CD4-positive, alpha-beta T cell treated with Interleukin-21 for 1 hour (primary cell): Measurements from ENCODE around the gene FLNC.
A peak's percentile ranks its signal among the peaks of the same experiment; 100 is the strongest.

Experiments used
- DNase-seq: peaks from one replicate; pipeline ENCODE4 v3.0.0-alpha.2; 2020

The FLNC gene

DNA sequence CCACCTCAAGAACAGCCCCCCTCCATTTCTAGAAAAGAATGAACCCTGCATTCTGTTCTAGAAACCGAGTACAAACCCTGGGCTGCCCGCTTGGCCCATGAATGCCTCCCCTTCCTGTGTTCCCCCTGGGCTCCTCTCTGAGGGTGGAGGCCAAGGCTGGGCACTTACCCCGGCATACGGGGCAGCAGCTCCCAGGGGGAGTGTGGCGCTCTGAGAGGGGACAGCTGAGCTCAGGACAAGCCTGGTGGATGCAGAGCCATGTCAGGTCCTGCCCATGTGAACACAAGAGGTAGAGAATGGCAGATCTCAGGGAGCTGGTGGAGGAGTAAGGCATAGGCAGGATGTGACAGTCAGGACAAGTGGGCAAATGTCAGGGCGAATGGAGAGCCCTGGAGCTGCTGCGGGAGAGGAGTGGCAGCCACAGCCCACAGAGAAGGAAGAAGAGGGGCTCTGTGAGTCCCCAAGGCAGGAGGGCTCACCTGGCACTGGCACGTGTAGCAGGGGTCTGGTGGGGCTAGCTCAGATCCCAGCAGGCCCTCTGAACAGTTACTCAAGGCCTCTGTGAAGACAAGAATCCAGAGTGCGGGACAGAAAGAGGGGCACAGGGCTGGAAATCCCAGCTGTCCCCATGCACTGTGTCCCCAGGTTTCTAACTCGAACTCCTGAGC is 51.4 kb downstream of the FLNC start:
- no peak for DNase-seq

DNA sequence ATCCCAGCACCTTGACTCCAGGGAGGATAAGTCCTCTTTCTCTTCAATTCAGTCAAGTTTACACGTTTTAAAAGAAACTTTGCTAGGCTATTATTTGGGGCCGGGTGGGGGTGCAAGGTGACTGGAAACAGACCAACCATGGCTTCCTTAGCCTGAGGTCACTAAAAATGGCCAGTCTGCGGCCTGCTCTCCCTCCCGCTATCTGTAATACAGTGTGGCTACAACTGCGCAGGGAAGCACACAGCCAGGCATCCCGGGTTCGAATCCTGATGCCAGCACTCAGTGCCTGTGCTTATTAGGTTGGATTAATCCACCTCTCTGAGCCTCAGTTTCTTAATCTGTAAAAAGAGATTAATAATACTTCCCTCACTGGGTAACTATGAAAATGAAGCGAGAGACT is 51.9 kb downstream of the FLNC start:
- no peak for DNase-seq

DNA sequence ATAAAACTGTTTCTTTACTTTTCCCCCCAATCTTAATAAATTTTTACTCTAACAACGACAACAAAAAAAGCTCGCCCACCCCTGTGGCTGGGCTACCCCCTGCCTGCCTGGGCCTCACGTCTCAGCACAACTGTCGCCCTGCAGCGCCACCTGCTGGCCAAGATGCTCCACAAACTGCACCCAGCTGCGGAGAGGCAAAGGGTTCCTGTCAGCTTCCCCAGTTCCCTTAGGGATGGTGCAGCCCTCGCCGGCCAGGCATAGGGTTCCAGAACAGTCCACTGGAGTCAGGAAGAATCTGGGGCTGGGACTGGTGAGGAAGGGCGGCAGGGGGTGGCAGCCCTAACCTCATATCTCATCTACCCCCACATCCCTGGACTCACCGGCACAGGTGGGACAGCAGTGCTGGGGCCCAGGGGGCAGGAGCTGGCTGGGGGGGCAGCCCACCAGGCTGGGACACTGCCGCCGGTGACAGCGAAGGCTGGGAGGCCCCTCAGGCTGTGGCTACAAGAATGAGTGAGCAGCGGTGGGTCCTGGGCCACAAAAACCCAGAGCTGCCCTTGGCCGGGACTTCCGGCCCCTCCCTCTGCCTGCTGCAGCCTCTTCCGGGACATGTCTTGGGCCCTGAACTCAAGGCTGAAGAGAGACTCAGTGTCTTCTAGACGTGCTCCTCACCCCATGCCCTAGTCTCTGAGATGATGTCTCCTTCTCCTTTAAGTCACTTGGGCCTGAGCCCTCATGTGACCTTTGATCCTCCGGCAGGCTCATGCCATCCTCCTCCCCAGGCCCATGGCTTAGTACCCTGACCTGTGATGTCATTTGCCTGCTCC is 53.6 kb downstream of the FLNC start:
- DNase-seq: peak; percentile 83

GRCh38 chr7:128884561-128885369 is 54.6 kb downstream of the FLNC start:
- no peak for DNase-seq

DNA sequence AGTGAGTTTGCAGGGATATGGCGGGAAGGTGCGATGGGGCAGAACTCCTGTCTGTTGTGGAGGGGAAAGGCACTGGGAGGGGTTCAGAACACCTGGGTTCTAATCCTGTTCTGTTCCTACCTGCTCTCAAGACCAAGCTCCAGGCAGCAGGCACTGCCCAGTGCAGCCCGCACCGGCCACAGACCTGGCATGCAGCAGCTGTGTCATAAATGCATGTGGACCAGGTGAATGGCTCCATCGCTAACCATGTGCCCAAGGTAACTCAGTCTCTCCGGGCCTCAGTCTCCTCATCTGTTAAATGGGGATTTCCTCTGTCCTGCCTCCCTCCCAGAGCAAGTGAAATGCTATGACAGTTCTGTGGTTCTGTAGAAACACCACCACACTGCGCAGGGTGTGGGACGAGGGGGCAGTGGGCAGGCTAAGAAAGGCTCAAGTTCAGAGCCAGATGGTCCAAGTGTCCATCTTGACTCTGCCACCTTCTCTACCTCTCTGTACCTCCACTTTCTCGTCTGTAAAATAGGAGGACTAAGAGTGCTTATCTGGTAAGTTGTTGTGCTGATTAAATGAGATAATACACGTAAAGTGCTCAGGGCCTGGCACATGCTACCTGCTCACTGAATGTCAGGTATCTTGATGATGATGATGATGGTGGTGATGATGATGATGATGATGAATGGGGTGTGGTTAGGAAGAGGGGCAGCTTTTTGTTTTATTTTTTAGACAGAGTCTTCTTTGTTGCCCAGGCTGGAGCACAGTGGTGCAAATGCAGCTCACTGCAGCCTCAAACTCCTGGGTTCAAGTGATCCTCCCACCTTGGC is 55.4 kb downstream of the FLNC start:
- no peak for DNase-seq

- DNase-seq: no peak
Measured at GRCh38 chr7:128886391-128887168, 56.4 kb downstream of the FLNC start.

- no peak for DNase-seq
Measured at GRCh38 chr7:128887169-128888038, 57.2 kb downstream of the FLNC start.

DNA sequence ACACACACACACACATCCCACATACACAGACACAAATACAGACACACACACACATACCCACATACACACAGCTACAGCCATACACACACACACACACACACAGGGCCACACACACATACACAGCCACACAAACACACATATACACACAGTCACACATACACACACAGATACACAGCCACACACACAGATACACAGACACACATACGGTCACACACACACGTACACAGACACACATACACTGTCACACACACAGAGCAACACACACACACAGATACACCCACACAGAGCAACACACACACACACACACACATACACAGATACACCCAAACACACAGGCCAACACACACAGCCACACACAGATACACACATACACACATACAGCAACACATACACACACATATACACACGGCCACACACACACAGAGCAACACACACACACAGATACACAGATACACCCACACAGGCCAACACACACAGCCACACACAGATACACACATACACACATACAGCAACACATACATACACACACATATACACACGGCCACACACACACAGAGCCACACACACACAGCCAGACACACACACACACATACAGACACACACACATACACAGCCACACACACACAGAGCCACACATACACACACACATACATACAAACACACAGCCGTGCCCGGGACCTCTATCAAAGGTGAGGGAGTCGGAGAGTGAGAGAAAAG is 58.0 kb downstream of the FLNC start:
- no peak for DNase-seq

DNA sequence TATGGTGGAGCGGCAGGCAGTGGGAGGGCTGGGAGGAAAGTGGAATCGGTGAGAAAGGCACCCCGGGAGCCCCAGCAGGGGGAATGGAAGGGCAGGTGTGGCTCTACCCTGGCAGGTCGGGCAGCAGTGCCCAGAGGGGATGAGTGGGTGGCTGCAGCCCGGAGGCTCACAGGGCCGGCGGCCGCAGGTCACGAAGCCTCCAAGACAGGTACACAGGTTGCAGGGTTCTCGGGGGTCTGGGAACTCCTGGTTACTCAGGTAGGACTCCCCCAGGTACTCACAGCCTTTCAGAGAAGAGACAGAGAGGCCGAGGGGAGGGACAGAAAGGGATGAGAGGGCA is 58.5 kb downstream of the FLNC start:
- DNase-seq: no peak

DNA sequence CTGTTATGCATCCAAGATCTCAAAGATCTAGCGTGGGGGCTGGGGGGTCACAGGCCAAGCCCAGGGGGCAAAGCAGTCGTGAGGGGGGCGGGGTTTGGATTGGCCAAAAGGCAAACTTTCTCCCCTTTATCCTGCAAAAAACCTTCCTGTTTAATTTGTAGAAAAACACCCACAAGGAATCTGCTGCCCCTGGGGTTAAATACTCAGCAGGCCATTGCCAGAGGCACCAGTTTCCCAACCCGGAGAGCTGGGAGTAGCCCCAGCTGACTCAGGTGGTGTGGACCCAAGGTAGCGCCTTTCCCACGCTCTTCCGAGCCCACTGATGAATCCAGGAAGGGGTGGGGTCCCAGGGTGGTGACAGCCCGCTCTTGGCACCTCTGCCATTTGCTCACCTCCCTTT is 58.9 kb downstream of the FLNC start:
- DNase-seq: no peak

DNA sequence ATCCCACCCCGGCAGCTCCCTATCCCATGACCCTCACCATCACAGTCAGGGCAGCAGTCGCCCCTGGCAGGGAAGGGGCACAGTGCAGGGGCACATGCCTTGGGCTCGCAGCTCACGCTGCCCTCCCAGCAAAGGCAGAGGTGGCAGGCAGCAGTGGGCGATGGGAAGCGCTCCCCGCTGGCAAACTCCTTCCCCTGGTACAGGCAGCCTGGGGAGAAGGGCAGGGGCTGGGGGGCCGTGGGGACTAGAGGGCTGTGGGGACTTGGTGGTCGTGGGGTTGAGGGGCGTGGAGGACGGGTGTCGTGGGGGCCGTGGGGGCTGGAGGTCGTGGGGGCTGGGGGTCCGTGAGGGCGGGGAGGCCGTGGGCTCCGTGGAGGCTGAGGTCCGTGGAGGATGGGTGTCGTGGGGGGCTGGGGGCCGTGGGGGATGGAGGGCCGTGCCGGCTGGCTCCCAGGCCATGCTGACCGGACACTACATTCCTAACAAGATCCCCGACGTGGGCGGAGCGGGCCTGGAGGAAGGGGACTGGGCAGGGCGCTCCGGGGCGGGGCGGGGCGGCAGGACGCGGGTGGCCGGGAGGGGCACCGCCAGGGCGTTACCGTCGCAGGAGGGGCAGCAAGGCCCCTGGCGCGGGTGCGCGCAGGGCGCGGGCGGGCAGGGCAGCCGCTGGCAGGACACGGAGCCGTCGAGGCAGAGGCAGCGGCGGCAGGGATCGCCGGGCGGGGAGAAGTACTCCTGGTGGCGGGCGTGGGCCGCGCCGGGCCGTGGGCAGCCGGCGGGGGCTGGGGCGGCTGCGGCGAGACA is 60.3 kb downstream of the FLNC start:
- DNase-seq: no peak

- DNase-seq: no peak
Measured at GRCh38 chr7:128891110-128891941, 61.1 kb downstream of the FLNC start.

GRCh38 chr7:128891942-128892269 is 61.7 kb downstream of the FLNC start:
- no peak for DNase-seq

GRCh38 chr7:128892521-128893250 is 62.5 kb downstream of the FLNC start:
- DNase-seq: no peak

DNA sequence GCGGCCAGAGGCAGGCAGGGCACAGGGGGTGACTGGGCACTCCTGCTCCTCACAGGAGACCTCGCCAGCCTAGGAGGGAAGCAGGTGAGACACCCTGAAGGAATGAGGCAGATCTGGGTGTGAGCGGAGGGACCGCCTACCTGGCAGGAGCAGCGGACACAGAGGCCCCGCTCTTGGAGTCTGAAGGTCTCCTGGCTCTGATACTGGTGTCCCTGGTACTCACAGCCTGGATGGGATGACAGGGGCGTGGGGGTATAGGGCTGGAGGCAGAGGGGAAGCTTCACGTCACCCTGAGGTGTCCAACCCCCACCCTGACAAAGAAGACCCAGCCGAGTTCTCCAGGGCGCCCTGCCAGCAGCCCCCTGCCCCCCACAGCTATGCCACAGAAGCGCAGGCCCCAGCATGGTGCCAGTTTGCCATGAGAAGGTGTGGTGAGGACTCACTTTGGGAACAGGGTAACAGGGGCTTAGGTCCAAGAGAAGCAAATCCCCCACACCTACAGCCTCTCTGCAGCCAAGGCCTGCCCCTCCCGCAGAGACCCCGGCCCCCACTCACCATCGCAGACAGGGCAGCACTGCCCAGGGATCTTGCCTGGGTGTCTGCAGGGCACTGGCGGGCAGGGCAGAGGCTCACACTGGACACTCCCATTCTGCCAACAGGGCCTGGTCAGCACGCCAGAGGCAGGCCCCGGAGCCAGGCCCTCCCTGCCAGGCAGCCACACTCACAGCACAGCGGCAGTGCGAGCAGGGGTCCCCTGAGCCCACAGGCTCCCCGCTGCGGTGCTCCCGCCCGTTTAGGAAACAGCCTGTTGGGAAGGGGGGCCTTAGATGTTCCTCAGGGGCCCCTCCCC is 63.3 kb downstream of the FLNC start:
- DNase-seq: no peak

GRCh38 chr7:128894101-128894440 is 63.9 kb downstream of the FLNC start:
- no peak for DNase-seq

GRCh38 chr7:128895320-128895719 is 65.1 kb downstream of the FLNC start:
- DNase-seq: no peak
